IPS DF 6.9 (cell line): ENCODE results near the gene ACTG1.
"Not testable (repeated sequence)": the region's sequence is repeated elsewhere in the genome, so short reads cannot be mapped to it uniquely, and the experiment has no call there.

Source experiments
- DNase-seq: peaks from one replicate; pipeline ENCODE4 v3.0.0-alpha.2; 2013; ENCODE audit warnings: low read depth, low spot score
- H3K27ac ChIP-seq: one replicate; pipeline ENCODE4 v1.5.1; 2013; ENCODE audit warnings: low read length, control low read depth
- H3K27me3 ChIP-seq: 2 replicates; pipeline ENCODE4 v1.6.1; 2013; ENCODE audit warnings: mild to moderate bottlenecking, low read length; ENCODE audit not compliant: control insufficient read depth, insufficient read depth
- H3K36me3 ChIP-seq: 2 replicates; pipeline ENCODE4 v1.6.1; 2013; ENCODE audit warnings: low read length; ENCODE audit not compliant: control insufficient read depth, insufficient read depth
- H3K4me1 ChIP-seq: 2 replicates; pipeline ENCODE4 v1.6.1; 2013; ENCODE audit warnings: low read length; ENCODE audit not compliant: control insufficient read depth, insufficient read depth
- H3K4me3 ChIP-seq: 2 replicates; pipeline ENCODE4 v1.5.1; 2013; ENCODE audit warnings: mild to moderate bottlenecking, low read length
- H3K9me3 ChIP-seq: 2 replicates; pipeline ENCODE4 v1.6.1; 2013; ENCODE audit warnings: low read length, inconsistent platforms; ENCODE audit not compliant: control insufficient read depth, insufficient read depth
- WGBS: extraction: QIAGEN DNeasy Blood & Tissue Kit; methylation state at CpG from one replicate; pipeline ENCODE4 v1.1.7; 2013; ENCODE audit warnings: mixed read lengths, missing lambda C conversion rate; ENCODE audit not compliant: insufficient read length, insufficient coverage; 5-methylcytosine and 5-hydroxymethylcytosine counted together

Gene ACTG1

DNA sequence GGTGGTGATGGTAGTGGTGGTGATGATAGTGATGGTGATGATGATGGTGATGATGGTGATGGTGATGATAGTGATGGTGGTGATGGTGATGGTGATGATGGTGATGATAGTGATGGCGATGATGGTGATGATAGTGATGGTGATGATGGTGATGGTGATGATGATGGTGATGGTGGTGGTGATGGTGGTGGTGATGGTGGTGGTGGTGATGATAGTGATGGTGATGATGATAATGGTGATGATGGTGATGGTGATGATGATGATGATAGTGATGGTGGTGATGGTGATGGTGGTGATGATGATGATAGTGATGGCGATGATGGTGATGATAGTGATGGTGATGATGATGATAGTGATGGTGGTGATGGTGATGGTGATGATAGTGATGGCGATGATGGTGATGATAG lies 19.4 kb upstream of the ACTG1 start:
- H3K9me3 ChIP-seq, H3K4me1 ChIP-seq, H3K36me3 ChIP-seq, H3K27me3 ChIP-seq, DNase-seq, H3K4me3 ChIP-seq, H3K27ac ChIP-seq: not testable (repeated sequence)
- WGBS: no CpG with 5 or more reads among the region's 3 CpGs

GRCh38 chr17:81531013-81531412 lies 18.4 kb upstream of the ACTG1 start:
- not testable (repeated sequence) for H3K4me1 ChIP-seq, H3K27me3 ChIP-seq, DNase-seq, H3K9me3 ChIP-seq, H3K4me3 ChIP-seq, H3K36me3 ChIP-seq, H3K27ac ChIP-seq
- no CpG with 5 or more reads among the region's 6 CpGs for WGBS

GRCh38 chr17:81529437-81529803 lies 16.8 kb upstream of the ACTG1 start:
- H3K36me3 ChIP-seq: no peaks in the 10 kb centered on the region
- no peak for DNase-seq
- no peak overlapping the region for H3K4me3 ChIP-seq
- H3K4me1 ChIP-seq: no peaks in the 10 kb centered on the region
- WGBS: no CpG with 5 or more reads among the region's 6 CpGs
- H3K27me3 ChIP-seq: no peaks in the 10 kb centered on the region
- H3K9me3 ChIP-seq: no peaks in the 10 kb centered on the region
- no peak overlapping the region for H3K27ac ChIP-seq

DNA sequence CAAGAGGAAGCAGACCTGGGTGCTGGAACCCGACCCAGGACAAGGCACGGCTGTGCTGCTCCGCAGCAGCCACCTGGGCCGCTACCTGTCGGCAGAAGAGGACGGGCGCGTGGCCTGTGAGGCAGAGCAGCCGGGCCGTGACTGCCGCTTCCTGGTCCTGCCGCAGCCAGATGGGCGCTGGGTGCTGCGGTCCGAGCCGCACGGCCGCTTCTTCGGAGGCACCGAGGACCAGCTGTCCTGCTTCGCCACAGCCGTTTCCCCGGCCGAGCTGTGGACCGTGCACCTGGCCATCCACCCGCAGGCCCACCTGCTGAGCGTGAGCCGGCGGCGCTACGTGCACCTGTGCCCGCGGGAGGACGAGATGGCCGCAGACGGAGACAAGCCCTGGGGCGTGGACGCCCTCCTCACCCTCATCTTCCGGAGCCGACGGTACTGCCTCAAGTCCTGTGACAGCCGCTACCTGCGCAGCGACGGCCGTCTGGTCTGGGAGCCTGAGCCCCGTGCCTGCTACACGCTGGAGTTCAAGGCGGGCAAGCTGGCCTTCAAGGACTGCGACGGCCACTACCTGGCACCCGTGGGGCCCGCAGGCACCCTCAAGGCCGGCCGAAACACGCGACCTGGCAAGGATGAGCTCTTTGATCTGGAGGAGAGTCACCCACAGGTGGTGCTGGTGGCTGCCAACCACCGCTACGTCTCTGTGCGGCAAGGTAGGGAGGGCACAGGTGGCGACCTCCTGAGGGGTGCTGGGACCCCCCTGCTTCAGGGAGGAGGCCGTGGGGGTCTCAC lies 16.2 kb upstream of the ACTG1 start:
- WGBS: no CpG with 5 or more reads among the region's 62 CpGs
- H3K4me1 ChIP-seq: no peaks in the 10 kb centered on the region
- H3K27ac ChIP-seq: no peak overlapping the region
- H3K9me3 ChIP-seq: no peaks in the 10 kb centered on the region
- H3K27me3 ChIP-seq: no peaks in the 10 kb centered on the region
- H3K36me3 ChIP-seq: no peaks in the 10 kb centered on the region
- no peak for DNase-seq
- no peak overlapping the region for H3K4me3 ChIP-seq

DNA sequence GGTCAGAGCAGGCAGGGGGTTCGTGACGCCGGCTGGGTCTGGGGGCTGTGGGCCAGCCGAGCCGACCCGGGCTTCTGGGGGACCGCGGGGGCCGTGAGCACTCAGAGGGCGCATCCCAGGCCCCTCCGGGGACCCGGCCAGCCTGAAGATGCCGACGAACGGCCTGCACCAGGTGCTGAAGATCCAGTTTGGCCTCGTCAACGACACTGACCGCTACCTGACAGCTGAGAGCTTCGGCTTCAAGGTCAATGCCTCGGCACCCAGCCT lies 15.7 kb upstream of the ACTG1 start:
- no CpG with 5 or more reads among the region's 20 CpGs for WGBS
- H3K27ac ChIP-seq: no peak overlapping the region

DNA sequence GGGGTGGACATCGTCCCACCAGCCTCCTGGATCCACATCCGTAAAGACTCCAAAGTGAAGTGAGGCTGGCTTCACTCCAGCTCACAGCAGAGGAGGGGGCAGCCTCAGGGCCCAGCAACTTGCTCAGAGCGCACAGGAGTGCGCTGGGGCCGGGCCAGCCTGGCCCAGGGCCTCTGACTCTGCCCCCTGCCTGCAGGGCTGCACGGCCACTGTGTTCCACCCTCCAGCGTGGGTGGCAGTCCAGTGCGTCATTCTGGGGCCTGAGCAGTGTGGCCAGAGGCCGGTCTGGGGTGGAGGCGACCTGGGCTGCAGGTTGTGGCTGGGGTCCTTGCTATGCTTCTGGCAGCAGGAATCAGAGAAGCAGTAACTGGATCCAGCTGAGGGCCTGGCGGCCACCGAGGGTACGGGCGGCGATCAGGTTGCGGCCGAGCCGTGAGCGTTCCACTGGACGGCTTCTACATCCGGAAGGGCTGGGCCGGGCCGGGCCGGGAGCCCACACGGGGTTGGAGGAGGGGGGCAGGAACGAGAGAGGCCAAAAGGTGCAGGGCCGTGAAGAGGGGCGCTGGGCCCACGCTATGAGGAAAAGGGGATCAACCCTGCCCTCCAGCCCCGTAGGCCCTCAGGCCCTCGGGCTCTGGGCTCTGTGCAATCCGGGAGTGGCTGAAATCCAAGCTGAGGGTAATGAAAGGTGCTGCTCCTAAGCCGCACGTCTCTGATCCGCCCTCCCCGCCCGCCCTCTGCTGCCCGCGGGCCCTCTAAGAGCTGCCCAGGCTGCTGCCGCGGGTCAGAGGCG lies 15.2 kb upstream of the ACTG1 start, which contains the start of gene FSCN2:
Gene FSCN2, plus strand, starts transcription at position 787 of the 793 bp plus-strand sequence. CDS start 155 bp downstream, outside the sequence.
- no CpG with 5 or more reads among the region's 42 CpGs for WGBS
- Histone ChIP-seq H3K27ac (no peak within 1 kb of the TSS), H3K27me3 (no peaks in the 10 kb centered on the region)

More for the DNA sequence above, 15.7 kb upstream of the ACTG1 start:
- 0 out of 2 replicates have a peak, but pooled peaks cover 3% of the 10 kb centered on the region for H3K4me1 ChIP-seq
- H3K27me3 ChIP-seq: no peaks in the 10 kb centered on the region
- H3K36me3 ChIP-seq: no peaks in the 10 kb centered on the region; the same call in 1 of the 2 replicates
- H3K9me3 ChIP-seq: no peaks in the 10 kb centered on the region
- no peak overlapping the region for H3K4me3 ChIP-seq
- DNase-seq: no peak

DNA sequence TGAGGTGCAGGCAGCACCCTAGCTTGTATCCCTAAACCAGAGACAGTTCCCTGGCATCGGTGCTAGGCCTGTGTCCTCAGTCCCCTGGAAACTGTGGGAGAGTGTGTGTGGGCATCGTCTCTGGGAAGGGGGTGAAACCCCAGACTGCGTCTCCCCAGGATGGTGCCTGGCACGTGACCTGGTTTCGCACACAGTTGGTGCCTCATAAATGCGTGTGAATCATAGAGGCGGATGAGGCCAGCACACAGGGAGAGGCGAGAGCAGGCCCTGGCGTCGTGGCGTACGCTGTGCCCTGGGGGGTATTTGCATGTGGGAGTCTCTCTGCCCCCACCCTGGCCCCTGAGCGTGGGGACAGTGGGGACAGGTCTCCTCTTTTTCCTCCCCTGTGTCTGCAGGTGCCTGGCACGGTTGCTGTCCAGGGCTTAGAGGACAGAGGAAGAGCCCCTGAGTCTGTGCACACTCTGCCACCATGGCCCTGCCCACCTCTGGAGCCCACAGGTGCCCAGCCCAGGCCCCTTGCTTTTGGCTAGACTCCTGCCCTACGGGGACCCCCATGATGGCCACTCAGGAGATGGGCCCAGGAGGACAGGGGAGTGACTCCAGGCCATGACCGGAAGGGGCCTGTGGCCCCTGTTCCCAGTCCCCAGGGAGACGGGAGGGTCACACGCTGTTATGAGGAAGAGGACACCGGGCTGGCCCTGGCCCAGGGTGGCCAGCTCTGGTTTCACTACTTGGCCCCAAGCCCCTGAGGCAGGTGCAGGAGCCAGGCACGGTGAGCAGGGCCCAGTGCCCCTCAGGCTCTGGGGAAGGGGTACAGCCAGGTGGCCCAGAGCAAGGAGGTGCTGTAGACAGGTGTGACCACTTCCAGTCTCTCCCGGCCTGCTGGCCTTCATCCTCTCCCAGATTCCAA lies 14.3 kb upstream of the ACTG1 start:
- no peaks in the 10 kb centered on the region for H3K9me3 ChIP-seq
- WGBS: no CpG with 5 or more reads among the region's 21 CpGs
- 0 out of 2 replicates have a peak, but pooled peaks cover 3% of the 10 kb centered on the region for H3K4me1 ChIP-seq
- no peak overlapping the region for H3K4me3 ChIP-seq
- H3K36me3 ChIP-seq: no peaks in the 10 kb centered on the region; the same call in 1 of the 2 replicates
- DNase-seq: no peak
- no peak overlapping the region for H3K27ac ChIP-seq
- H3K27me3 ChIP-seq: no peaks in the 10 kb centered on the region

More for the DNA sequence above, 15.2 kb upstream of the ACTG1 start, which contains the start of gene FSCN2:
- DNase-seq: no peak
- Histone ChIP-seq H3K36me3 (no peaks in the 10 kb centered on the region; the same call in 1 of the 2 replicates), H3K4me3 (no peak within 1 kb of the TSS), H3K9me3 (no peaks in the 10 kb centered on the region), H3K4me1 (0 out of 2 replicates have a peak, but pooled peaks cover 3% of the 10 kb centered on the region)

DNA sequence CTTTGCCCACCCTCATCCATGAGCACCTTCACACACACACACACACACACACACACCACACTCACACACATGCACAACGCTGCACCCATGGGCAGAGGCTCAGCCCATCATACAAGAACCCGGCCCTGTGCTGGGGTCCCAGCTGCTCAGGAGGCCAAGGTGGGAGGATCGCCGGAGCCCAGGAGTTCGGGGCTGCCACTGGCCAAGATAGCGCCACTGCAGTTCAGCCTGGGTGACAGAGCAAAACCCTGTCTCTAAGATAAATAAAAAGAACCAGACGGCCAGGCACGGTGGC lies 12.2 kb upstream of the ACTG1 start:
- no peak for DNase-seq
- no peaks in the 10 kb centered on the region; the same call in 1 of the 2 replicates for H3K27me3 ChIP-seq
- H3K27ac ChIP-seq: no peak overlapping the region
- peaks cover 5% of the 10 kb centered on the region; the same call in 1 of the 2 replicates for H3K4me1 ChIP-seq
- H3K4me3 ChIP-seq: no peak overlapping the region
- no peaks in the 10 kb centered on the region; the same call in 1 of the 2 replicates for H3K36me3 ChIP-seq
- H3K9me3 ChIP-seq: no peaks in the 10 kb centered on the region
- WGBS: no CpG with 5 or more reads among the region's 8 CpGs

DNA sequence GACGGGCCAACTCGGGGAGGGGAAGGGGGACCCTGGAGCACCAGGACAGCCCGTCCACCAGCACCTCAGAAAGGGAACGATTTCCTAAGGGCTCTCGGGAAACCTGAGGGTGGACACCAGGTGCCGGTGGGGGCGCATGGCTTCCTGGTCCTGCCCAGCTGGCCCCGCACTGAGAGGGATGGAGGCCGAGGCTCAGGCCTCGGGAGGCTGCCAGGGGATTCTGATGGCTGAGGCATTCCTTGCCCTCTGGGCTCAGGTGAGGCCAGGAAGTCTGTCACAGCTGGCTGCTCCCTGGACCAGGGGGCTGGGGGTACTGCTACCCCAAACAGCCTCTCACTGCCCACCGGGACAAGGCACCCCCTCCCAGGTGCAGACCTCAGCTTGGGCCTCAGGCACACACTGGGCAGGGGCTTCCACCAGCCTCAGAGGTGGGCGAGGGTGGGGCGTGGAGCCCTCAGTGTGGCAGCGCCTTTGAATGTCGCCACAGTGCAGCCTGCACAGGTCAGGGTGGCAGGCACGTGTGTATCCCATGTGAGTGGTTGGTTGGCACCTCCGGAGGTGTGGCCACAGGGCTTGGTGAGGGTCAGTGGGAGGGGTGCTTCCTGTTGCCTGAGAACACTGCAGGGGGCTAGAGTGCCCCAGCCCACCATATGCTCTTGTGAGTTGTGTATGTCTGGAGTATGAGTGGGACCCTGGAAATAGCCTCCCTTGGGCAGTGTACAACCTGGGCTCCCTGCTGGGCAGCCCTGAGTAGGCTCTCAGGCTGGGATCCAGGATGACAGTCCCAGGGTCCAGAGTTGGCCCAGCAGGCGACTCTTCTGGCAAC lies 11.7 kb upstream of the ACTG1 start:
- H3K27ac ChIP-seq: no peak overlapping the region
- no peak for DNase-seq
- H3K27me3 ChIP-seq: no peaks in the 10 kb centered on the region; the same call in 1 of the 2 replicates
- H3K4me3 ChIP-seq: no peak overlapping the region
- WGBS: no CpG with 5 or more reads among the region's 18 CpGs
- H3K36me3 ChIP-seq: no peaks in the 10 kb centered on the region; the same call in 1 of the 2 replicates
- peaks cover 6% of the 10 kb centered on the region; the same call in 1 of the 2 replicates for H3K4me1 ChIP-seq
- no peaks in the 10 kb centered on the region for H3K9me3 ChIP-seq
